DMS114 treated with DMSO at 0.1 percent for 48 hours (cell line): Measurements from ENCODE around the gene LRWD1.
"Not testable (repeated sequence)": the region's sequence is repeated elsewhere in the genome, so short reads cannot be mapped to it uniquely, and the experiment has no call there.

ENCODE experiments used
- DNase-seq: peaks from one replicate; lab custom pipeline; 2025; ENCODE audit not compliant: unreplicated experiment; lab: John Stamatoyannopoulos, UW

The LRWD1 gene

DNA sequence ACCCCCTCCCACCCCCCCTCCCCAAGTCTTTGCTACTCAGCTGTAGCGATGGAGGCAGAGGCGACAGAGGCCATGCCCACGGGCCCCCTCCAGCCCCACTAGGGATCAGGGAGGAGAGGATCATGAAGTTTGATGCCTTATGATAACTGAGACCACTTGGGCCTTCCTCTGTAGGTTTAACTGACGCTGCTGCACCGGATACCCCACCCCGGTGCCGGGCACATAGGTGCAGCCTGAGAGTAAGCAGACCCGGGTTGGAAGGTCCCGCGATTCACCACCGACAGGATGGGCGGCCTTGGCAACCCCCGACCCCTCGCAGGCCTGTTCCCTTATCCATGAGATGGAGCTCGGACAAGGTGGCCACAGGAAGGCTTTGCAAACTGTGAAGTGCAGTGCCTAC is 29.2 kb downstream of the LRWD1 start:
- not testable (repeated sequence) for DNase-seq

- not testable (repeated sequence) for DNase-seq
Observed at GRCh38 chr7:102494473-102495149, 29.8 kb downstream of the LRWD1 start.

GRCh38 chr7:102496861-102497260 is 32.1 kb downstream of the LRWD1 start:
- DNase-seq: not testable (repeated sequence)

DNA sequence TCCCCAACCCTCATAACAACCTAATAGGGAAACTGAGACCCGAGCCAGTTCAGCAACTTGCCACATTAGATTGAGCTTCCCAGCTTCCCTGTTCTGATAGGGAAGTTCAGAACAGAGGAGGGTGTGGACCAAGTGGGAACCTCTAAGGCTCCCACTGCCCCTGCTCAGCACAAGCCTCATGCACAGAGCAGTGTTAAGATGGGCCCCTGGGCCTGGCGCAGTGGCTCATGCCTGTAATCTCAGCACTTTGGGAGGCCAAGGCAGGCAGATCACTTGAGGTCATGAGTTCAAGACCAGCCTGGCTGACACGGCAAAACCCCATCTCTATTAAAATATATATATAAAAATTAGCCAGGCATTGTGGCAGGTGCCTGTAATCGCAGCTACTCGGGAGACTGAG is 32.5 kb downstream of the LRWD1 start:
- not testable (repeated sequence) for DNase-seq

- DNase-seq: not testable (repeated sequence)
Observed at GRCh38 chr7:102498321-102498720, 33.5 kb downstream of the LRWD1 start.

DNA sequence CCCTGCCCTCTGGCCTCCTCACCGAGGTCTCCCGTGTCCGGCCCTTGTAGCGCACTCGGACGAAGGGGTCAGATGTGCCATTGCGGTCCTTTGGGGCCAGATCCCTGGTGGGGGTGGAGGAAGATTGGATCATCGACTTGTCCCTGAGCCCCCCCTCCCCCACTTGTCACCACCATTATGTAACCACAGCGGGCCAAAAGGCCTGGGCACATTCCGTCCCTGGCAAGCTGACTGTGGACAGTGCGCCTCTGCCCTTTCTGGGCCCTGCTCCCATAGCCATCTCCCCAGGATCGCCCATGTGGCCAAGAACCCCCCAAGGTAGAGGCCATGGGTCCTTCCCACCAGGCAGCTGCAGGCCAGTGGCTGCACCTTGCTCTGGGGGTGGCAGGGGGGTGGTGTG is 38.4 kb downstream of the LRWD1 start:
- DNase-seq: not testable (repeated sequence)

DNA sequence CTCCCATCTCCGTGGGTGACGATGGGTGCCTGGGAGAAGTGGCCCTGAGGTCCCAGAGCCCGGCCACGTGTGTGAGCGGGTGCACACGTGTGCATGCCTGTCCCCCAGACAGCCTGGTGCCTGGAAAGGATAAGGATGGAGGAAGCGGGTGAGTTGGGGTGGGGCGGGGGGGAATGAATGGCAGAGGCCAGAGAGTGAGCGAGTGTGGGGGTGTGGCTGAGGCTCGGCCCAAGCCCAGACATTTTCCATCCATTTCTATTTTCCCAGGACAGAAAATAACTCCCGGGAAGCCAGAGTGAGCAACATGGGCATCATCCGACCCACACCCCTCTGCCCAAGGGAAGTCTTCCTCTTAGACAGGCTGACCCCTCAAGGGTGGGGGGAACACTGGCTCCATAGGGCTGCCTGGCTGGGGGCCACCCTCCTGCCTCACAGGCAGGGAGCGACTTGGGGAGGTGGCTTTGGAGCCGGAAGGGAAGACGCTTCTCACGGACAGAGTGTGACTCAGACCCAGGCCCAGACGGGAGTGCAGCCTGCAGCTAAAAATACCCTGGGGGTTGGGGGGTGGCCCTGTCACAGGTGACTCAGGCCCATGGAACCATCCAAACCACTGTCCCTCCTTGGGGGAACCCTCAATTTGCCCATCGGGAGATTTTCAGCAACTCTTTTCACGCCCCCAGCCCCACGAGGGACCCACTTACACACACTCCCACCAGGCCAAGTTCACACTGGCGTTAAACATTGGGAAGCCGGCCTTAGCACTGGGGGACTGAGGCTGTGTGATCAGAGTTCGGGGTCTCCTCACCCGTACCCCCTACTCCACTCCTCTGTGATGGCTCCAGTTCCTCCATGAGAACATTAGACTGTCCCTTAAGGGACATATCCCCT is 40.8 kb downstream of the LRWD1 start:
- DNase-seq: not testable (repeated sequence)

- not testable (repeated sequence) for DNase-seq
Observed at GRCh38 chr7:102507410-102508088, 42.8 kb downstream of the LRWD1 start.

DNA sequence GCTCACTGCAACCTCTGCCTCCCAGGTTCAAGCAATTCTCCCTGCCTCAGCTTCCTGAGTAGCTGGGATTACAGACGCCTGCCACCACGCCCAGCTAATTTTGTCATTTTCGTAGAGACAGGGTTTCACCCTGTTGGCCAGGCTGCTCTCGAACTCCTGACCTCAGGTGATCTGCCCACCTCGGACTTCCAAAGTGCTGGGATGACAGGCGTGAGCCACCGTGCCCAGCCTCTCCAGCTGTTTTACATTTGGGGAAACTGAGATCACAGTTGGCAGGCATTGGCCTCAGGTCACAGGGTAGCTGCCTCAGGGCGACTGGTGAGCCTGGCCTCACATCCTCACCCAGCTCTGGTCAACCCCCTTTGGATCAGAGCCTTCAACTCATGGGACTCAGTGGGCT is 45.8 kb downstream of the LRWD1 start:
- not testable (repeated sequence) for DNase-seq

GRCh38 chr7:102511860-102512522 is 47.2 kb downstream of the LRWD1 start:
- not testable (repeated sequence) for DNase-seq

DNA sequence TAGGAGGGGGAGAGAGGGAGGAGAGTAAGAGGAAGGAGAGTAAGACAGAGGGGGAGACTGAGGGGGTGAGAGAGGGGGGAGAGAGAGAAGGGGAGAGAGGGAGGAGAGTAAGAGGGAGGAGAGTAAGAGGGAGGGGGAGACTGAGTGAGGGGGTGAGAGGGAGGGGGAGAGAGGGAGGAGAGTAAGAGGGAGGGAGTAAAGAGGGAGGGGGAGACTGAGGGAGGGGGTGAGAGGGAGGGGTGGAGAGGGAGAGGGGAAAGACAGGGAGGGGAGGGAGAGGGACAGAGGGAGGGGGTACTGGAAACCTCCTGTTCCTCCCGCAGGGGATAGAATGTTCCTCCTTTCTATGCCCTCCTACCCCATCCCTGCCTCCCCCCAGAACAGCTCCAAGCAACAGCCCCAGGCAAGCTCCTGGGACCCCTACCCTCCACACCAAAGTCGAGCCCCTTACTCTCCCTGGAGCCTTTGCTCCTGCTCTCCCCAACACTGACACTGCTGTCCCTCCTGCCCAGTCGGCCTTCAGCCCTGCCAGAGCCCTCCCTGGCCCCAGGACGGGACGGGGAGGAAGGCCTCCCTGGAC is 47.9 kb downstream of the LRWD1 start:
- DNase-seq: not testable (repeated sequence)

- not testable (repeated sequence) for DNase-seq
Observed at GRCh38 chr7:102514881-102515721, 50.3 kb downstream of the LRWD1 start.

- not testable (repeated sequence) for DNase-seq
Observed at GRCh38 chr7:102515889-102516288, 51.1 kb downstream of the LRWD1 start.

GRCh38 chr7:102516951-102517350 is 52.2 kb downstream of the LRWD1 start:
- not testable (repeated sequence) for DNase-seq

DNA sequence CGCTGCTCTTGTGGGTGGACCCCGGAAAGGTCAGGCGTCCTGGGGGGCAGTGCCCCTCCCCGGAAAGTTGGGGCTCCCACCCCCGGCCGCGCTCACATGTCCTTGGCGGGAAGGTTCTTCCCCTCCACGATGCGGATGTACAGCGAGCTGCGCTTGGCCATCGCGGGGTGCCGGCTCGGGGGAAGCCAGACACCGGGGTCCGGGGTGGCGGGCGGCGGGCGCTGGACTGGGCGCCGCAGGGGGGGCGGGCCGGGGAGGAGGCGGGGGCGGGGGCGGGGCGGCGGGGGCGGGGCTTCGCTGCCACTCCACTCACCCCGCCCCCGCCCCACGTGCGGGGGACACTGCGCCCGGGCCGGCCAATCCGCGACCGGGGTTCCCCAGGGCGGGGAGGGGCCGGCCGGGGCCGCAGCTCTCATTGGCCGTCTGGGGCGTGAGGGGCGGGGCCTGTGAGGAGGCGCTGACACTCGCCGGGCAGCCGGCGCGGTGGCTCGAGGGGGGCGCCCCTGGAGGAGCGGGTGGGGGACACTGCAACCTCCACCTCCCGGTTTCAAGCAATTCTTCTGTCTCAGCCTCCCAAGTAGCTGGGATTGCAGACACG is 52.9 kb downstream of the LRWD1 start, which contains the start of gene RASA4B:
TSS of gene RASA4B (minus strand) at position 228 of the 598 bp plus-strand sequence. CDS start at position 161, 67 bp downstream.
- DNase-seq: not testable (repeated sequence)

GRCh38 chr7:102520797-102521196 is 56.0 kb downstream of the LRWD1 start:
- not testable (repeated sequence) for DNase-seq
